AG04450 (cell line): ENCODE measurements around the gene CCDC3. TPM values are rescaled to one million over a fixed set of nuclear protein-coding genes. Genes with fewer than 3 reads are reported as not detected.

Experiments used
- CTCF ChIA-PET: fragments of 300-600, 350-600 bp; formaldehyde crosslinking; extraction: SDS; loops from one replicate; lab custom pipeline; 2022; ENCODE audit warnings: antibody characterized with exemption, inconsistent platforms; lab: Charles Lee
- POLR2A ChIA-PET: fragments of 350-600 bp; formaldehyde crosslinking; extraction: SDS; loops from one replicate; lab custom pipeline; 2021; ENCODE audit warnings: antibody characterized with exemption, inconsistent platforms; lab: Yijun Ruan, JAX
- DNase-seq: peaks from one replicate; pipeline ENCODE4 v3.0.0-alpha.2; 2011; ENCODE audit warnings: low read depth, low spot score
- H3K27ac ChIP-seq: one replicate; pipeline ENCODE4 v1.5.1; 2012; ENCODE audit warnings: low read depth, low read length, control low read depth
- H3K27me3 ChIP-seq: one replicate; pipeline ENCODE4 v1.6.0; 2012; ENCODE audit warnings: low read length; ENCODE audit not compliant: control insufficient read depth, insufficient read depth
- H3K4me3 ChIP-seq: 2 replicates; pipeline ENCODE4 v1.5.1; 2011; ENCODE audit warnings: mild to moderate bottlenecking, low read depth, low read length, control low read depth
- H3K9me3 ChIP-seq: 2 replicates; pipeline ENCODE4 v1.5.1; 2012; ENCODE audit warnings: low read length; ENCODE audit not compliant: control insufficient read depth, insufficient read depth
- CTCF ChIP-seq: IDR thresholded peaks from 2 replicates; pipeline ENCODE4 v1.5.1; 2011; ENCODE audit warnings: low read depth, low read length, control low read depth, inconsistent platforms
- polyA plus RNA-seq: library from polyadenylated mRNA; depleted of rRNA; stranded (reverse); fragments of >200 nt; gene quantifications from 2 replicates; pipeline ENCODE4 v1.2.3, GENCODE V29; 2011

Gene CCDC3
- polyA plus RNA-seq, 1 experiment: 3.3 TPM

- H3K27me3 ChIP-seq: peaks cover 2% of the 10 kb centered on the region
- no peak overlapping the region for H3K27ac ChIP-seq
- H3K4me3 ChIP-seq: no peak overlapping the region
- TF ChIP-seq CTCF: peak; percentile 21; the same call in 1 of the 2 replicates
- ChIA-PET CTCF (no interaction called here), POLR2A (no interaction called here)
- peaks cover 2% of the 10 kb centered on the region; the same call in 1 of the 2 replicates for H3K9me3 ChIP-seq
- DNase-seq: no peak
Observed at GRCh38 chr10:12975266-12975665, 26.2 kb downstream of the CCDC3 start.

GRCh38 chr10:12974491-12975199, 26.9 kb downstream of the CCDC3 start:
- ChIA-PET POLR2A (no interaction called here), CTCF (no interaction called here)
- TF ChIP-seq CTCF: no peak
- H3K4me3 ChIP-seq: no peak overlapping the region
- H3K9me3 ChIP-seq: peaks cover 2% of the 10 kb centered on the region; the same call in 1 of the 2 replicates
- no peak overlapping the region for H3K27ac ChIP-seq
- no peak for DNase-seq
- H3K27me3 ChIP-seq: no peaks in the 10 kb centered on the region

GRCh38 chr10:12974078-12974477, 27.4 kb downstream of the CCDC3 start:
- H3K4me3 ChIP-seq: no peak overlapping the region
- no peak for DNase-seq
- no peaks in the 10 kb centered on the region for H3K27me3 ChIP-seq
- H3K27ac ChIP-seq: no peak overlapping the region
- H3K9me3 ChIP-seq: peaks cover 2% of the 10 kb centered on the region; the same call in 1 of the 2 replicates
- POLR2A ChIA-PET: no interaction called here
- no peak for TF ChIP-seq CTCF
- CTCF ChIA-PET: no interaction called here

- TF ChIP-seq CTCF: no peak
- no peak overlapping the region for H3K4me3 ChIP-seq
- ChIA-PET POLR2A (no interaction called here), CTCF (no interaction called here)
- DNase-seq: no peak
- no peak overlapping the region for H3K27ac ChIP-seq
- H3K9me3 ChIP-seq: peaks cover 2% of the 10 kb centered on the region; the same call in 1 of the 2 replicates
- H3K27me3 ChIP-seq: no peaks in the 10 kb centered on the region
Observed at GRCh38 chr10:12973149-12973718, 28.3 kb downstream of the CCDC3 start.

GRCh38 chr10:12972146-12972545, 29.4 kb downstream of the CCDC3 start:
- Histone ChIP-seq H3K27me3 (no peaks in the 10 kb centered on the region), H3K4me3 (no peak overlapping the region), H3K9me3 (peaks cover 6% of the 10 kb centered on the region), H3K27ac (no peak overlapping the region)
- no peak for DNase-seq
- POLR2A ChIA-PET: no interaction called here
- no peak for TF ChIP-seq CTCF
- CTCF ChIA-PET: no interaction called here
